HG03565 (cell line): Measurements from ENCODE around the gene VWA8.
A peak's percentile ranks its signal among the peaks of the same experiment; 100 is the strongest.

ENCODE experiments used
- ATAC-seq: cut with Tn5 transposase; IDR thresholded peaks from one replicate; pipeline ENCODE4 v1.9.1; 2021; ENCODE audit warnings: mild to moderate bottlenecking, moderate library complexity; ENCODE audit not compliant: unreplicated experiment

VWA8 gene

GRCh38 chr13:41565216-41565615 lies 395.7 kb downstream of the VWA8 start:
- no peak for ATAC-seq

- no peak for ATAC-seq
These were observed 396.9 kb downstream of the VWA8 start for GRCh38 chr13:41563984-41564365.

- ATAC-seq: no peak
These were observed 397.4 kb downstream of the VWA8 start for GRCh38 chr13:41563341-41563983.

GRCh38 chr13:41562541-41563178 lies 398.2 kb downstream of the VWA8 start:
- no peak for ATAC-seq

GRCh38 chr13:41562083-41562482 lies 398.8 kb downstream of the VWA8 start:
- ATAC-seq: no peak

GRCh38 chr13:41561170-41561569 lies 399.7 kb downstream of the VWA8 start:
- ATAC-seq: no peak

GRCh38 chr13:41558781-41559560 lies 401.9 kb downstream of the VWA8 start:
- no peak for ATAC-seq

GRCh38 chr13:41557719-41558118 lies 403.2 kb downstream of the VWA8 start:
- ATAC-seq: no peak

- ATAC-seq: peak; percentile 95
These were observed 406.1 kb downstream of the VWA8 start for GRCh38 chr13:41554626-41555386.

GRCh38 chr13:41554180-41554579 lies 406.7 kb downstream of the VWA8 start:
- ATAC-seq: peak; percentile 12

- no peak for ATAC-seq
These were observed 408.9 kb downstream of the VWA8 start for GRCh38 chr13:41552031-41552430.

- ATAC-seq: no peak
These were observed 410.6 kb downstream of the VWA8 start for GRCh38 chr13:41550276-41550675.

- ATAC-seq: no peak
These were observed 411.4 kb downstream of the VWA8 start for GRCh38 chr13:41549491-41549890.

GRCh38 chr13:41548910-41549309 lies 412.0 kb downstream of the VWA8 start:
- ATAC-seq: no peak

- no peak for ATAC-seq
These were observed 412.9 kb downstream of the VWA8 start for GRCh38 chr13:41548031-41548430.

- no peak for ATAC-seq
These were observed 413.5 kb downstream of the VWA8 start for GRCh38 chr13:41547251-41548000.

GRCh38 chr13:41546372-41547190 lies 414.3 kb downstream of the VWA8 start:
- ATAC-seq: no peak

- no peak for ATAC-seq
These were observed 415.5 kb downstream of the VWA8 start for GRCh38 chr13:41545432-41545707.

- ATAC-seq: no peak
These were observed 417.1 kb downstream of the VWA8 start for GRCh38 chr13:41543664-41544300.
